ENCODE results near the gene ANKRD33B. TPM values are rescaled to one million over a fixed set of nuclear protein-coding genes. Genes with fewer than 3 reads are reported as not detected.
"Not testable (repeated sequence)": the region's sequence is repeated elsewhere in the genome, so short reads cannot be mapped to it uniquely, and the experiment has no call there.

Gene ANKRD33B
- total and polyA plus RNA-seq, 9 donors = 1.1 to 1.9 (median 1.5) TPM

DNA sequence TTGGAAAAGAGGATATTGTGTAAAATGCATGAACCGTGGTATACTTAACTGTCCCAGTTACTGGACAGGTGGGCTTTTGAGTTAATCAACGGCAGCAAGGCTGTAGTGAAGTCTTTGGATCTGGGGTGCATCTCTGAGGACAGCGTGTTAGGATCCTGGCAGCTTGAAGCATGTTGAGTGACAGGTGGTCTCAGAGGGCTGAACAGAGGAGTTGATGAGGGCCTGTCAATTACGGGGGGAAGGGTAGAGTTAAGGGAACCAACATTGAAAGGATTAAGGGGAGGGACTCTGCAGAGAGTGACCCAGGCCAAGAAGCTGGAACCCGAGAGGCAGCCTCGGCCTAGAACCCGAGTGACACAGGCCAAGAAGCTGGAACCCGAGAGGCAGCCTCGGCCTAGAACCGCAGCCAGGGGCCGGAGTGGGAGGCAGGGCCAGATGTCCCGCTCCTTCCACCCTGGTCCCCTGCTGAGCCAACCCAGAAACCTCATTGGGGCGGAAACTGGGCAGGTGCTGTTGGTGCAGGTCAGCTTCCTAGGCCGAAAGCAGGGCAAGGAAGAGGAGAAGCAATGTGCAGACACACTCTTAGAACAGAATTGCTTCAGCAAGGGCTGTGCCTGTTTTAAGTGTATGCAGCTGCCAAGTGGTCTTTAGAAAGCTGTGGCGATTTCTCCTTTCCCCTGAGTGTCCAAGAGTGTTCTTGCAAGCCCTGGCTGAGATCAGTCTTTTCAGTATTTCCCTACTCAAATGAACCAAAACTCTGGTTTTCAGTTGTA, 62.0 kb downstream of the ANKRD33B start:
- Histone ChIP-seq H3K4me3 (ENCODE audit: low read length) (no peak overlapping the region), H3K36me3 (ENCODE audit: control insufficient read depth, insufficient read depth, low read length) (no peaks in the 10 kb centered on the region), H3K4me1 (ENCODE audit: control insufficient read depth, insufficient read depth, low read length) (peaks cover 11% of the 10 kb centered on the region), H3K27me3 (ENCODE audit: control insufficient read depth, insufficient read depth, low read length) (peaks cover 19% of the 10 kb centered on the region), H3K27ac (ENCODE audit: low read length) (no peak overlapping the region), H3K9me3 (replicated peaks; ENCODE audit: control insufficient read depth, low read depth, low read length) (peaks cover 6% of the 10 kb centered on the region)
- WGBS (ENCODE audit: insufficient coverage) = 79% methylated on average over 11 of the region's 15 CpGs
- DNase-seq = no peak

DNA sequence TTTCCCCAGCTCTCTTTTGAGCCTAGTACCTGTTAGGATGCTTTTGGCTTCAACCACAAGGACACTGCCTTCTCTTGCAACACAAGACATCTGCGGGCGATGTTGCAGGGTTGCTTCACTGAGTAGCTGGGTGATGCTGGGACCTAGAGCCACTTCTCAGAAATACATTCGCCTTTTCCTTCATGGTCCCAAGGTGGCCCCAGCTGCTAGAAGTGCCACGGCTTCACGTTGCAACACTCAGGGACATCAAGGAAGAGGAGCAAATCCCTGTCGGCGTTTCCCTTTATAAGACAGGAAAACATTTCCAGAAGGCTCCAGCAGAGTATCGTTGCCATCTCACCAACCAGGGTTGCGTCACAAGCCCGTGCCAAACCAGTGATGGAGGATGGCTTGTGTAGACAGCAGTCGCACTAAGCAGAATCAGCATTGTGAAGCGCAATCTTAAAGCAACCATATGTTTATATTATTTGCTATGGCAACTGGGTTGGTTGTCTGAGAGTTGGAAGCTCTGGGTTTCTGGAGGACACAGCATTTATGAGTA, 62.7 kb downstream of the ANKRD33B start:
- H3K36me3 ChIP-seq (ENCODE audit: control insufficient read depth, insufficient read depth, low read length) = no peaks in the 10 kb centered on the region
- H3K4me1 ChIP-seq (ENCODE audit: control insufficient read depth, insufficient read depth, low read length) = peaks cover 11% of the 10 kb centered on the region
- peak; percentile 38 for DNase-seq
- peaks cover 26% of the 10 kb centered on the region for H3K27me3 ChIP-seq (ENCODE audit: control insufficient read depth, insufficient read depth, low read length)
- 62% methylated on average over 6 of the region's 12 CpGs for WGBS (ENCODE audit: insufficient coverage)
- no peak overlapping the region for H3K27ac ChIP-seq (ENCODE audit: low read length)
- H3K4me3 ChIP-seq (ENCODE audit: low read length) = no peak overlapping the region
- no peaks in the 10 kb centered on the region for H3K9me3 ChIP-seq (replicated peaks; ENCODE audit: control insufficient read depth, low read depth, low read length)

DNA sequence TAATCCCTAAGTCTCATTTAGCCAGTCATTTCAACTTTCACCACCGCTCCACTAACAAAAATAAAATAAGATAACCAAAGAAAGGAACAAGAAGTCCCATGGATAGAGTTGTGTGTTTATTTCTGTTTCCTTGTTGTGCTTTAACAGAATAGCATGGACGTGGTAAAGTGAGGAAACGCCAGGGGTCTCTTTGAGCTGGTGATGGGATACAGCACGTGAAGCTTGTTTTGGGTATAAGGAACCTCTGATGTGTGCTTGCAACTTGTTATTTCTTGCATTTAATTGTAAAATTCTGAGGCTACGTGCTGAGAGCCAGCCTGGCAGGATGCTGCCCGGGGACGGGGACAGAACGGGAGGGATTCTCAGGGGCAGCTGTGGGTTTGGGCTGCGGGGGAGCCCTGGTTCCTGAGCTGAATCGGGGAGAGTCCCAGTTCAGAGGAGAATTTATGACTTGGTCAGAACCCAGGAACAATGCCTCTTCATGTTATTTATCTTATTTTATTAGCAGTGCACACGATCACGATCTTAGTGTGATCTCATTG, 63.4 kb downstream of the ANKRD33B start:
- Histone ChIP-seq H3K27ac (ENCODE audit: low read length) (peak overlapping the region; percentile 62), H3K27me3 (ENCODE audit: control insufficient read depth, insufficient read depth, low read length) (peaks cover 28% of the 10 kb centered on the region), H3K4me1 (ENCODE audit: control insufficient read depth, insufficient read depth, low read length) (peaks cover 11% of the 10 kb centered on the region), H3K9me3 (replicated peaks; ENCODE audit: control insufficient read depth, low read depth, low read length) (no peaks in the 10 kb centered on the region), H3K36me3 (ENCODE audit: control insufficient read depth, insufficient read depth, low read length) (no peaks in the 10 kb centered on the region), H3K4me3 (ENCODE audit: low read length) (peak overlapping the region; percentile 30)
- WGBS (ENCODE audit: insufficient coverage) = 2% methylated on average over 6 of the region's 12 CpGs
- no peak for DNase-seq

DNA sequence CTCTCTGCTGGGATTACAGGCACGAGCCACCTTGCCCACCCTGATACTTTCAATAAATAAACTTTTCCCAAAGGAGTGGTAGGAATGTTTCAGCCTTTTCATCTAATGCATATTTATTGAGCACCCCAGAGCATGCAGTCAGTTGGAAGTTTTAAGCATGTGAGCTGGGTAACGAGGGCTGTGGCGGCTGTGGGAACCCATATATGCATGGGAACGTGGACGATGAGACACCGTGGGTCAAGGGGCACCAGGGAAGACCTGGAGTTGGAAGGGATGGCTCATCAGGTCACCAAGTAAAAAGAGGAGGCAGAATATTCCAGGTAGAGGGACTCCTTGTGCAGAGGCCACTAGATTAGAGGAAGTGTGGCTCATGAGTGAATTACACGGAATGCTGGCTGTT, 64.7 kb downstream of the ANKRD33B start:
- H3K4me1 ChIP-seq (ENCODE audit: control insufficient read depth, insufficient read depth, low read length) = peaks cover 11% of the 10 kb centered on the region

DNA sequence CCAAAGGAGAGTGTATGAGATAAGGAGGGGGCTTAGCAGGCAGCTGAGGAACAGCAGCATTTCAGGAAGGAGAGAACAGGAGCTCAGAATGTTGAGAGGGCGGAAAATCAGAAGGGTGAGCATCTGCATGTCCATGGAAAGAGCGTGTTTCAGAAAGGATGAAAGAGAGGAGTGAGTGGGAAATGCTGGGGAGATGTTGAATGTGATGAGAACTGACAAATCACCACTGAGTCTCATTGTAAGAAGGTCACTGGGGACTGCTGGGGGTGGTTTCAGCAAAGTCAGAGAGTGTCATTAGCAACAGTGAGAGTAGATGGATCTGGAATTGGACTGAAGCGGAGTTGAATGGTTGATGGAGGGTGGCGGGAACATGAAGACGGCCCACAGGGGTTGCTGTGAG, 65.8 kb downstream of the ANKRD33B start:
- H3K36me3 ChIP-seq (ENCODE audit: control insufficient read depth, insufficient read depth, low read length) = no peaks in the 10 kb centered on the region

More for the DNA sequence above, 64.7 kb downstream of the ANKRD33B start:
- no peaks in the 10 kb centered on the region for H3K36me3 ChIP-seq (ENCODE audit: control insufficient read depth, insufficient read depth, low read length)
- WGBS (ENCODE audit: insufficient coverage) = 85% methylated on average over 6 of the region's 7 CpGs
- peaks cover 28% of the 10 kb centered on the region for H3K27me3 ChIP-seq (ENCODE audit: control insufficient read depth, insufficient read depth, low read length)
- no peaks in the 10 kb centered on the region for H3K9me3 ChIP-seq (replicated peaks; ENCODE audit: control insufficient read depth, low read depth, low read length)
- no peak for DNase-seq
- H3K4me3 ChIP-seq (ENCODE audit: low read length) = no peak overlapping the region
- H3K27ac ChIP-seq (ENCODE audit: low read length) = no peak overlapping the region

DNA sequence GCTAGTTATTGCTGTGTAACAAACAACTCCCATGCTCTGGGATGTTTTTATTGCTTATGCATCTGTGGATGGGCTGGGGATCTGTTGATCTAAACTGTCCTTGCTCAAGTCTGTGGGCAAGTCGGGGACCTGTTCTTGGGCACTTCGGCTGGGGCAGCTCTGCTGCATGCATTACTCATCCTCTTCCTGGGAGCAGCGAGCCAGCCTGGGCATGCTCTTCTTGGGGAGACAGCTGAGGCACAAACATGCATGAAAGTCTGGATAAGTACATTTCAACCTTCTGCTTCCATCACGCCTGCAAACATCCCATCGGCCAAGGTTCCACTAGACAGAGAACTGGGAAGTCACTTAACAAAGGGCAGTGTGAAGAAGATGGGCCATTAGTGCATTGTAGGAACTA, 66.3 kb downstream of the ANKRD33B start:
- no peak overlapping the region for H3K27ac ChIP-seq (ENCODE audit: low read length)
- peaks cover 11% of the 10 kb centered on the region for H3K4me1 ChIP-seq (ENCODE audit: control insufficient read depth, insufficient read depth, low read length)
- 100% methylated on average over 2 of the region's 5 CpGs for WGBS (ENCODE audit: insufficient coverage)
- no peaks in the 10 kb centered on the region for H3K9me3 ChIP-seq (replicated peaks; ENCODE audit: control insufficient read depth, low read depth, low read length)
- H3K4me3 ChIP-seq (ENCODE audit: low read length) = no peak overlapping the region
- peaks cover 31% of the 10 kb centered on the region for H3K27me3 ChIP-seq (ENCODE audit: control insufficient read depth, insufficient read depth, low read length)
- no peak for DNase-seq
- H3K36me3 ChIP-seq (ENCODE audit: control insufficient read depth, insufficient read depth, low read length) = no peaks in the 10 kb centered on the region

More for the DNA sequence above, 65.8 kb downstream of the ANKRD33B start:
- Histone ChIP-seq H3K9me3 (replicated peaks; ENCODE audit: control insufficient read depth, low read depth, low read length) (no peaks in the 10 kb centered on the region), H3K4me3 (ENCODE audit: low read length) (no peak overlapping the region), H3K27me3 (ENCODE audit: control insufficient read depth, insufficient read depth, low read length) (peaks cover 28% of the 10 kb centered on the region), H3K27ac (ENCODE audit: low read length) (no peak overlapping the region), H3K4me1 (ENCODE audit: control insufficient read depth, insufficient read depth, low read length) (peaks cover 11% of the 10 kb centered on the region)
- 83% methylated on average over 5 of the region's 5 CpGs for WGBS (ENCODE audit: insufficient coverage)
- no peak for DNase-seq

DNA sequence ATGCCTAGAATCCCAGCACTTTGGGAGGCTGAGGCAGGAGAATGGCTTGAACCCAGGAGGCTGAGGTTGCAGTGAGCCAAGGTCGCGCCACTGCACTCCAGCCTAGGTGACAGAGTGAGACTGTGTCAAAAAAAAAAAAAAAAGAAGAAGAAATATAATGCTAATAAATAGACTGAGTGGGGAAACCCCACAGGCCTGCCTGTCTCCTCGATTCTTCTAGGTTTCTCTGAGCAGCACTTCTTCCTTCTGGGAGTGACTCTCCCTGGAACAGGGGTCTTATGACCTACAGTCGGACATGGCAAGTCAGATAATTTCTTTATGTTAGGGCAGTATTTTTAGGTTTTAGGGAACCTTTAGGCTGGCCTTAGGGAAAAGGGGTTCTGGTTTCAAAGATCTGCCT, 66.9 kb downstream of the ANKRD33B start:
- not testable (repeated sequence) for H3K9me3 ChIP-seq (replicated peaks; ENCODE audit: control insufficient read depth, low read depth, low read length); H3K36me3 ChIP-seq (ENCODE audit: control insufficient read depth, insufficient read depth, low read length); DNase-seq; H3K27ac ChIP-seq (ENCODE audit: low read length); H3K4me3 ChIP-seq (ENCODE audit: low read length)
- peaks cover 37% of the 10 kb centered on the region for H3K27me3 ChIP-seq (ENCODE audit: control insufficient read depth, insufficient read depth, low read length)
- WGBS (ENCODE audit: insufficient coverage) = 36% methylated on average over 1 of the region's 4 CpGs
- H3K4me1 ChIP-seq (ENCODE audit: control insufficient read depth, insufficient read depth, low read length) = peaks cover 11% of the 10 kb centered on the region

DNA sequence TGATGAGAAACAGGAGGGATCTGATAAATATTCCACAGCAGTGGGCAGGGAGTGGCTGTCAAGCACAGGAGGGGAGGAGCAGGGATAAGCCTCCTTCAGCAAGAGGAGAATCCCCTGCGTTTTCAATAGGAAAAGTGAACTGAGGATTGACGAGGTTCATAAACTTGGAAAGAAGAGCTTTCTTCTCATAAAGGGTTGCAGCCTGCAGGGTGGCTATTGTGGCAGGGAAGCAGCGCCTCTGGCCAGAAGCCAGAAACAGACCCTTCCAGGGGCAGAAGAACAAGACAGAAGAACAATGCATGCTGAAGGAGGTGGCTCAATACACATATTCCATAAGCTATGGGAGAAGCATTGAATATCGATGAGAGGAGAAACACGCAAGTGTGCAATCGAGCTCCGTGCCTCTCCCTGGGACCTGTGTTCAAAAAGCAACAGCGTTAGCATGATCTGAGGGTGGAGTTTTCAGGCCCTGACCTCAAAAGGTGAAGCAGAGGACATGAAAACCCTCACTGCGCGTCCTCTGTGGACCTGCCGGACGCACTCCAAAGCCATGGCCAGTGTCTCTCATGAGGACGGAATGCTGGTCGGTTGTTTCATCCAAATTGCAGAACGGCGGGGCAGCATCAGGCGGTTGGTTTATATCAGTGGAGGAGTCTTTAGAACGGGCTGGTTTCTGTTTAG, 67.6 kb downstream of the ANKRD33B start:
- Histone ChIP-seq H3K27ac (ENCODE audit: low read length) (no peak overlapping the region), H3K36me3 (ENCODE audit: control insufficient read depth, insufficient read depth, low read length) (no peaks in the 10 kb centered on the region), H3K9me3 (replicated peaks; ENCODE audit: control insufficient read depth, low read depth, low read length) (no peaks in the 10 kb centered on the region), H3K4me1 (ENCODE audit: control insufficient read depth, insufficient read depth, low read length) (peaks cover 7% of the 10 kb centered on the region), H3K27me3 (ENCODE audit: control insufficient read depth, insufficient read depth, low read length) (peaks cover 41% of the 10 kb centered on the region), H3K4me3 (ENCODE audit: low read length) (no peak overlapping the region)
- DNase-seq = no peak
- WGBS (ENCODE audit: insufficient coverage) = 81% methylated on average over 16 of the region's 18 CpGs

DNA sequence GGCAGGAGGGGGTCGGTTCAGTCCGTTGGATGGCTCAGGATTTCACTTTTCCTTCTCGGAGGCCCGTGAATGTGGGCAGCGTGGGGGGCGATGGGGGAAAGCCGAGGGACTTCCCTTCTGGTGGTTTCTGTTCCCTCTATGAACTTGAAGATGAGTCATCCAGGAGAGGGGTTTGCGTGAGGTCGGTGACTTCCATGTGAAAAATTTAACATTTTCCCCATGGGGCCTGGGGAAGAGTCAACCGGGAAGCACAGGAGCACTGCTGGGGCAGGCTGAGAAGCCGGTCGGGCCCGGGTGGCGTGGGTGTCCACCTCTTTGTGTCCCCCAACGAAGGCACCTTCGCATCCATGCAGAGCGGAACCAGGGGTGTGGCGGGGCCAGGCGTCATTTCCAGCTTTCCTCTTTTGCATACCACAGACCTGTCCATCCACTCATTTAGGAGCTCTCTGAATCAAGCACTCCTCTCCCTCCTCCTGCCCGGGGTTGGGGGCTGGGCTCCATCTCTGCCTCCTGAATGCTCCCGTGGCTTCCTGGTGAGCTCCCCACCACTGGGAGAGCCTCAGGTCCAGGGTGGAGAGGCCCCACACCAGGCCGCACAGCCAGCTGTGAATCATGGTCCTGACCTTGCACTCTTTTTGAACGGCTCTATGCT, 68.4 kb downstream of the ANKRD33B start:
- Histone ChIP-seq H3K27ac (ENCODE audit: low read length) (no peak overlapping the region), H3K4me1 (ENCODE audit: control insufficient read depth, insufficient read depth, low read length) (peaks cover 2% of the 10 kb centered on the region), H3K36me3 (ENCODE audit: control insufficient read depth, insufficient read depth, low read length) (no peaks in the 10 kb centered on the region), H3K27me3 (ENCODE audit: control insufficient read depth, insufficient read depth, low read length) (peaks cover 45% of the 10 kb centered on the region), H3K9me3 (replicated peaks; ENCODE audit: control insufficient read depth, low read depth, low read length) (no peaks in the 10 kb centered on the region), H3K4me3 (ENCODE audit: low read length) (no peak overlapping the region)
- DNase-seq = peak; percentile 46
- WGBS (ENCODE audit: insufficient coverage) = 56% methylated on average over 12 of the region's 23 CpGs

All from muscle of leg (tissue), 11 donors.